HG03060 (cell line): ENCODE measurements around the gene WDR46.
"Not testable (repeated sequence)": the region's sequence is repeated elsewhere in the genome, so short reads cannot be mapped to it uniquely, and the experiment has no call there.

Source experiments
- ATAC-seq: cut with Tn5 transposase; IDR thresholded peaks from one replicate; pipeline ENCODE4 v1.9.1; 2021; ENCODE audit warnings: low read depth, moderate number of reproducible peaks; ENCODE audit not compliant: unreplicated experiment

Gene WDR46

GRCh38 chr6:33288141-33288920 lies 708 bp downstream of the WDR46 start:
- ATAC-seq, result no peak

- ATAC-seq, result no peak
Observed at GRCh38 chr6:33286946-33287914, 1.8 kb downstream of the WDR46 start.

- not testable (repeated sequence) for ATAC-seq
Observed at GRCh38 chr6:33285214-33285613, 3.8 kb downstream of the WDR46 start.

- no peak for ATAC-seq
Observed at GRCh38 chr6:33280539-33280938, 8.5 kb downstream of the WDR46 start.

GRCh38 chr6:33279971-33280511 lies 9.0 kb downstream of the WDR46 start:
- no peak for ATAC-seq

GRCh38 chr6:33279257-33279695 lies 9.8 kb downstream of the WDR46 start:
- no peak for ATAC-seq

GRCh38 chr6:33278810-33279209 lies 10.2 kb downstream of the WDR46 start:
- ATAC-seq, result no peak

- no peak for ATAC-seq
Observed at GRCh38 chr6:33278392-33278741, 10.7 kb downstream of the WDR46 start.

- ATAC-seq, result no peak
Observed at GRCh38 chr6:33277663-33278391, 11.2 kb downstream of the WDR46 start.

- no peak for ATAC-seq
Observed at GRCh38 chr6:33276864-33277662, 12.0 kb downstream of the WDR46 start, which contains the start of gene B3GALT4. TSS of gene B3GALT4 (plus strand) at chr6:33277123. CDS start at chr6:33277420, 297 bp downstream.

- no peak for ATAC-seq
Observed at GRCh38 chr6:33276581-33276863, 12.5 kb downstream of the WDR46 start.

GRCh38 chr6:33275795-33276580 lies 13.1 kb downstream of the WDR46 start:
- not testable (repeated sequence) for ATAC-seq

- no peak for ATAC-seq
Observed at GRCh38 chr6:33273924-33274902, 14.8 kb downstream of the WDR46 start.

- no peak for ATAC-seq
Observed at GRCh38 chr6:33273129-33273923, 15.7 kb downstream of the WDR46 start.

GRCh38 chr6:33272275-33273128 lies 16.5 kb downstream of the WDR46 start:
- no peak for ATAC-seq
